ENCODE results near the gene SCP2D1. TPM values are rescaled to one million over a fixed set of nuclear protein-coding genes. Genes with fewer than 3 reads are reported as not detected.

The SCP2D1 gene
- not detected in 2 replicates for total RNA-seq

GRCh38 chr20:18813483-18813882 is at the start of gene SCP2D1:
SCP2D1 (plus strand) TSS chr20:18813783; CDS start chr20:18813816, 33 bp downstream.

Other genes starting within 250 kb of the SCP2D1 start
- 35.0 and 44.5 TPM in 2 replicates for gene SMIM26, start 246.4 kb upstream of the SCP2D1 start, total RNA-seq
- gene DTD1, start 225.7 kb upstream of the SCP2D1 start, total RNA-seq: 37.8 and 58.0 TPM in 2 replicates

Measured in hair follicle dermal papilla cell (primary cell).